ENCODE measurements around the gene RNF8.

- TF ChIP-seq CTCF (IDR thresholded peaks at IDR 0.05) (no peak), EP300 (IDR thresholded peaks at IDR 0.05; ENCODE audit: low read depth) (no peak)
Measured at GRCh38 chr6:37306624-37307222, 47.1 kb upstream of the RNF8 start.

All from transverse colon (tissue), 3 donors.